Activated CD4-positive, alpha-beta T cell treated with anti-CD3 and anti-CD28 coated beads, Interleukin-2, amount 50 U/mL, for 4 hours (primary cell): ENCODE results near the gene ETNK2.
"Not testable (repeated sequence)": the region's sequence is repeated elsewhere in the genome, so short reads cannot be mapped to it uniquely, and the experiment has no call there.

Experiments
- DNase-seq, 2 experiments: peaks; one replicate each; pipeline ENCODE4 v3.0.0-alpha.2; 2020

The ETNK2 gene

GRCh38 chr1:204124639-204125038 is 27.2 kb downstream of the ETNK2 start:
- DNase-seq, result no peak

- no peak for DNase-seq
Measured at GRCh38 chr1:204123376-204123775, 28.5 kb downstream of the ETNK2 start.

- DNase-seq, result no peak
Measured at GRCh38 chr1:204121840-204122555, 29.8 kb downstream of the ETNK2 start.

GRCh38 chr1:204116539-204116938 is 35.3 kb downstream of the ETNK2 start:
- no peak for DNase-seq

GRCh38 chr1:204115116-204115515 is 36.7 kb downstream of the ETNK2 start:
- no peak for DNase-seq

- no peak for DNase-seq
Measured at GRCh38 chr1:204114606-204115005, 37.2 kb downstream of the ETNK2 start.

- no peak for DNase-seq
Measured at GRCh38 chr1:204113896-204114295, 37.9 kb downstream of the ETNK2 start.

- DNase-seq, result no peak
Measured at GRCh38 chr1:204112876-204113730, 38.7 kb downstream of the ETNK2 start.

- DNase-seq, result no peak
Measured at GRCh38 chr1:204110894-204111633, 40.8 kb downstream of the ETNK2 start.

GRCh38 chr1:204108312-204109141 is 43.3 kb downstream of the ETNK2 start:
- DNase-seq, result no peak

GRCh38 chr1:204107892-204108291 is 44.0 kb downstream of the ETNK2 start:
- no peak for DNase-seq

- DNase-seq, result no peak
Measured at GRCh38 chr1:204106825-204107224, 45.0 kb downstream of the ETNK2 start.

GRCh38 chr1:204105131-204105515 is 46.7 kb downstream of the ETNK2 start:
- no peak for DNase-seq

- DNase-seq, result no peak
Measured at GRCh38 chr1:204104331-204105130, 47.3 kb downstream of the ETNK2 start.

- no peak for DNase-seq
Measured at GRCh38 chr1:204103431-204103741, 48.5 kb downstream of the ETNK2 start.

GRCh38 chr1:204102739-204103430 is 49.0 kb downstream of the ETNK2 start:
- no peak for DNase-seq

GRCh38 chr1:204102029-204102611 is 49.7 kb downstream of the ETNK2 start:
- no peak for DNase-seq

GRCh38 chr1:204099754-204100153 is 52.1 kb downstream of the ETNK2 start:
- not testable (repeated sequence) for DNase-seq

- DNase-seq, result no peak
Measured at GRCh38 chr1:204098683-204099082, 53.2 kb downstream of the ETNK2 start.

GRCh38 chr1:204096931-204097330 is 54.9 kb downstream of the ETNK2 start:
- no peak for DNase-seq
